ENCODE measurements around the gene CFAP43. TPM values are rescaled to one million over a fixed set of nuclear protein-coding genes. Genes with fewer than 3 reads are reported as not detected.
A peak's percentile ranks its signal among the peaks of the same experiment; 100 is the strongest.
"Not testable (repeated sequence)": the region's sequence is repeated elsewhere in the genome, so short reads cannot be mapped to it uniquely, and the experiment has no call there.

CFAP43 gene
- total RNA-seq, 1 donor from 2014 or later, result 0.63 TPM

- peaks cover 24% of the 10 kb centered on the region for H3K4me1 Mint-ChIP-seq
- peaks cover 4% of the 10 kb centered on the region for H3K36me3 Mint-ChIP-seq (ENCODE audit: low read depth)
- peaks cover 6% of the 10 kb centered on the region for H3K9me3 Mint-ChIP-seq
- H3K27ac Mint-ChIP-seq (ENCODE audit: unreplicated experiment), result no peak overlapping the region
- TF ChIP-seq CTCF (conservative IDR thresholded peaks at IDR 0.05), result no peak
- no peak for DNase-seq (ENCODE audit: low read depth, low spot score)
- peaks cover 17% of the 10 kb centered on the region for H3K27me3 Mint-ChIP-seq (ENCODE audit: low read depth)
- peak overlapping the region; percentile 25 for H3K4me3 Mint-ChIP-seq
Measured at GRCh38 chr10:104250371-104250770, 18.2 kb upstream of the CFAP43 start.

DNA sequence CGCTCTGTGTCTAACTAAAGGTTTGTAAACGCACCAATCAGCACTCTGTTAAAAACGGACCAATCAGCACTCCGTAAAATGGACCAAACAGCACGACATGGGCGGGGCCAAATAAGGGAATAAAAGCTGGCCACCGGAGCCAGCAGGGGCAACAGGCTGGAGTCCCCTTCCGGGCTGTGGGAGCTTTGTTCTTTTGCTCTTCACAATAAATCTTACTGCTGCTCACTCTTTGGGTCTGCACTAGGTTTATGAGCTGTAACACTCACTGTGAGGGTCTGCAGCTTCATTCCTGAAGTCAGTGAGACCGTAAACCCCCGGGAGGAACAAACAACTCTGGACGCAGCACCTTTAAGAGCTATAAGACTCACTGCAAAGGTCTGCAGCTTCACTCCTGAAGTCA, 16.8 kb upstream of the CFAP43 start:
- peaks cover 16% of the 10 kb centered on the region for H3K4me1 Mint-ChIP-seq
- H3K27me3 Mint-ChIP-seq (ENCODE audit: low read depth), result peaks cover 15% of the 10 kb centered on the region
- DNase-seq (ENCODE audit: low read depth, low spot score); H3K9me3 Mint-ChIP-seq; H3K4me3 Mint-ChIP-seq; H3K27ac Mint-ChIP-seq (ENCODE audit: unreplicated experiment); H3K36me3 Mint-ChIP-seq (ENCODE audit: low read depth): not testable (repeated sequence)

GRCh38 chr10:104247513-104248146, 15.5 kb upstream of the CFAP43 start:
- no peak overlapping the region for H3K4me3 Mint-ChIP-seq
- H3K9me3 Mint-ChIP-seq, result peaks cover 6% of the 10 kb centered on the region
- peaks cover 4% of the 10 kb centered on the region for H3K36me3 Mint-ChIP-seq (ENCODE audit: low read depth)
- DNase-seq (ENCODE audit: low read depth, low spot score), result no peak
- H3K4me1 Mint-ChIP-seq, result peaks cover 14% of the 10 kb centered on the region
- no peak overlapping the region for H3K27ac Mint-ChIP-seq (ENCODE audit: unreplicated experiment)
- TF ChIP-seq CTCF (conservative IDR thresholded peaks at IDR 0.05), result no peak
- H3K27me3 Mint-ChIP-seq (ENCODE audit: low read depth), result peaks cover 9% of the 10 kb centered on the region

GRCh38 chr10:104246976-104247375, 14.8 kb upstream of the CFAP43 start:
- H3K36me3 Mint-ChIP-seq (ENCODE audit: low read depth), result peaks cover 4% of the 10 kb centered on the region
- no peak overlapping the region for H3K4me3 Mint-ChIP-seq
- peaks cover 6% of the 10 kb centered on the region for H3K9me3 Mint-ChIP-seq
- no peak for TF ChIP-seq CTCF (conservative IDR thresholded peaks at IDR 0.05)
- H3K4me1 Mint-ChIP-seq, result peaks cover 14% of the 10 kb centered on the region
- DNase-seq (ENCODE audit: low read depth, low spot score), result no peak
- peaks cover 6% of the 10 kb centered on the region for H3K27me3 Mint-ChIP-seq (ENCODE audit: low read depth)
- no peak overlapping the region for H3K27ac Mint-ChIP-seq (ENCODE audit: unreplicated experiment)

GRCh38 chr10:104245066-104245632, 13.0 kb upstream of the CFAP43 start:
- TF ChIP-seq CTCF (conservative IDR thresholded peaks at IDR 0.05), result no peak
- peaks cover 7% of the 10 kb centered on the region for H3K27me3 Mint-ChIP-seq (ENCODE audit: low read depth)
- H3K27ac Mint-ChIP-seq (ENCODE audit: unreplicated experiment), result no peak overlapping the region

DNA sequence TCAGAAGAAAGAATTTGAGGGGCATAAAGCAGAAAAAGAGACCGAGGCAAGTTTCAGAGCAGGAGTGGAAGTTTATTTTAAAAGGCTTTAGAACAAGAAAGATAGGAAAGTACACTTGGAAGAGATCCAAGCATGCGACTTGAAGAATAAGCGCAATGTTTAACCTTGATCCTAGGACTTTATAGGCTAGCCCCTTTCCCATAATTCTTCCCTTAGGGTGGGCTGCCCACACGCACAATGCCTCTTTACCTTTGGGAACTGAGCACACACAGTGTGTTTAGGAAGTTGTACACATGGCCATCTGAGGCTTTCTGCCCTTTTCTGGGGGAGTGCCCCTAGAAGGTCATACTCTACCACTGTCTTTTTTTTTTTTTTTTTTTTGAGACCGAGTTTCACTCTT, 11.3 kb upstream of the CFAP43 start:
- TF ChIP-seq CTCF (conservative IDR thresholded peaks at IDR 0.05), result no peak
- Mint-ChIP-seq H3K36me3 (ENCODE audit: low read depth) (peaks cover 4% of the 10 kb centered on the region), H3K27ac (ENCODE audit: unreplicated experiment) (no peak overlapping the region), H3K9me3 (peaks cover 6% of the 10 kb centered on the region), H3K4me1 (peaks cover 6% of the 10 kb centered on the region), H3K4me3 (no peak overlapping the region), H3K27me3 (ENCODE audit: low read depth) (peaks cover 12% of the 10 kb centered on the region)
- no peak for DNase-seq (ENCODE audit: low read depth, low spot score)

More at GRCh38 chr10:104245066-104245632, 13.0 kb upstream of the CFAP43 start:
- Mint-ChIP-seq H3K4me1 (peaks cover 6% of the 10 kb centered on the region), H3K9me3 (peaks cover 6% of the 10 kb centered on the region), H3K4me3 (no peak overlapping the region), H3K36me3 (ENCODE audit: low read depth) (peaks cover 4% of the 10 kb centered on the region)
- DNase-seq (ENCODE audit: low read depth, low spot score), result no peak

GRCh38 chr10:104243009-104243408, 10.8 kb upstream of the CFAP43 start:
- not testable (repeated sequence) for H3K4me3 Mint-ChIP-seq; H3K36me3 Mint-ChIP-seq (ENCODE audit: low read depth); H3K27ac Mint-ChIP-seq (ENCODE audit: unreplicated experiment); DNase-seq (ENCODE audit: low read depth, low spot score); H3K4me1 Mint-ChIP-seq; H3K9me3 Mint-ChIP-seq
- peaks cover 13% of the 10 kb centered on the region for H3K27me3 Mint-ChIP-seq (ENCODE audit: low read depth)
